GM19455 (cell line): ENCODE results near the gene FLRT3.

Experiments used
- ATAC-seq: cut with Tn5 transposase; IDR thresholded peaks from one replicate; pipeline ENCODE4 v1.9.1; 2021; ENCODE audit not compliant: unreplicated experiment

Gene FLRT3

GRCh38 chr20:14331646-14332045 lies 5.8 kb downstream of the FLRT3 start:
- no peak for ATAC-seq

- no peak for ATAC-seq
Observed at GRCh38 chr20:14319704-14320103, 17.7 kb downstream of the FLRT3 start.

- ATAC-seq = no peak
Observed at GRCh38 chr20:14313341-14314020, 23.9 kb downstream of the FLRT3 start.

DNA sequence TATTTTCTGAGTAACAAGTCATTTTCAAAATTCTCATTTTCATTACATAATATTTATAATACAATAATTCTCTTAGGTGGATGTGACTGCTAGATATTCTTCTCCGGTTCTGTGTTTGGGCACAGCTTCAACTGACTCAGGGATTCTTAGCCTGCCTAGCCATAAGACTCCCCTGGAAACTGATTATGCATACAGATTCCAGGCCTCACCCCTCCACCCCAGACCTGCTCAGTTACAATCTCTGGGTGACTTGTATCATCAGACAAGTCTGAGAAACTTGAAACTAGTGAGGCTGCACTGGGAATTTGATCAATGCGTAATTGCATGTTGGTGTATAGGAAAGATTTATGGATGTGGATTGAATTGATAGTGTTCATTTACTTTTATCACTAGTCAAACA lies 25.4 kb downstream of the FLRT3 start:
- ATAC-seq = no peak

DNA sequence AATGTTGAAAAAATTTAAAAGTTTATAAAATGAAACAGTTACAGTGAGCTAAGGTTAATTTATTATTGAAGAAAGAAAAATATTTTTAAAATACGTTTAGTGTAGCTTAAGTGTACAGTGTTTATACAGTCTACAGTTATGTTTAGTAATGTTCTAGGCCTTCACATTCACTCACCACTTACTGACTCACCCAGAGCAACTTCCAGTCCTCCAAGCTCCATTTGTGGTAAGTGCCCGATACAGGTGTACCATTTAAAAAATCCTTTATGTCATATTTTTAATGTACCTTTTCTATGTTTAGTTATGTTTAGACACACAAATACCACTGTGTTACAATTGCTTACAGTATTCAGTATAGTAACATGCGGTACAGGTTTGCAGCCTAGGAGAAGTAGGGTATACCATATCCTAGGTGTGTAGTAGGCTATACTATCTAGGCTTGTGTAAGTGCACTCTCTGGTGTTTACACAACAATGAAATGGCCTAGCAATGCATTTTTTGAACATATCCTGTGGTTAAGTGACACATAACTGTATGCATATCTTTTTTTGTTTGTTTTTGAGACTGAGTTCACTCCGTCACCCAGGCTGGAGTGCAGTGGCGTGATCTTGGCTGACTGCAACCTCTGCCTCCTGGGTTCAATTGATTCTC lies 26.3 kb downstream of the FLRT3 start:
- ATAC-seq = no peak

DNA sequence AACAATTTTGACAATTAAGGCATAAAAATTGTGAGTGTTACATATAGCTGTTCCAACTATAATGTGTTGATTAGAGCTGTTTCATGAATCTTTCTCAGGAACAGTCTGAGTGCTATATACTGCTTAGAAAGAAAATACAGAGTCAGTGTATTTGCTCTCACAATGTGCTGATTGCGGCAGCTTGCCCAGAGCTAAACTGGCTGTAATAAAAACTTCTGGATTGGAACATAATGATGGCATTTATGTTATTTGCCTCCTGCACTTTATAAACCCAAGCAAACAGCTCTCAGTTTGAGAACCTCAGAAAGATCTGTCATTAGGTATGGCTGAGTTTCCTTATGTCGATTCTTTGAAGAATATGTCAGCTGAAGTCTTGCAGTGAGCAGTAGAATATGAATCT lies 29.5 kb downstream of the FLRT3 start:
- no peak for ATAC-seq

DNA sequence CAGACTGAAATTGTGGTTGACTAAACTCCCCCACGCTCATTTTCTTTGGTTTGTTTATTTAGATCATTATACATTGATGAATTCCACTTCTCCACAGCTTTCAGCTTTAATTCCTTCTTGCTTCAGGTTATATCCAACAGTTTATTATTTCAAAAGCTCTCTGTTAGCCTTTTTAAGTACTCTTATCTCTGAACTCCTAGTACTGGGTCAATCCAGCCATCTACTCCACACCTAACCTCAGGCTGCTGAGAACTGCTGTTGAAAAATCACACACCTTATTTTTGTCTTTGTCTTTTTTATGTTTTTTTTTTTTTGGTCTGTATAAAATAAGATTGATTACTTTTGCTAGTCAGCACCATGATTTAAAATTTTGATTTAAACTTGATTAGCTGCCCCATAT lies 32.9 kb downstream of the FLRT3 start:
- ATAC-seq = no peak

DNA sequence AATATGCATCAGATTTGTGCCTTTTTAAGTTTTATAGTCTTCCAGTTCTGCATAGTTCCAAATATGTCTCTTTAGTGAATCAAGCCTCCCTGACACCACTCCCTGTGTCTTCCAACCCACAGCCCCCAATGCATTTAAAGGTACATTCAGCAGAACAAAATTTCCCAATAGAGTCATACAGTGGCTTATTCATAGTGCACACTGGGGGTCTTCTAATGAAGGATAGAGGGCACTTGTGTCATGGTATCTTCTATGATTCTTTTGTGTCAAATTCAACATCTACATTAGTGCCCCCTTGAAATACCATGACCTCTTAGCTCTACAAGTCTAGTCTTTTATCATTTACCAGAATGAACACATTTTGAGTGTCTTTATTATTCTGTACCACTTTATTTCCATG lies 33.8 kb downstream of the FLRT3 start:
- no peak for ATAC-seq

- ATAC-seq = no peak
Observed at GRCh38 chr20:14303106-14303505, 34.3 kb downstream of the FLRT3 start.

- no peak for ATAC-seq
Observed at GRCh38 chr20:14299831-14300230, 37.6 kb downstream of the FLRT3 start.

GRCh38 chr20:14295770-14296309 lies 41.6 kb downstream of the FLRT3 start:
- ATAC-seq = no peak

GRCh38 chr20:14295238-14295637 lies 42.2 kb downstream of the FLRT3 start:
- ATAC-seq = no peak

GRCh38 chr20:14291502-14291901 lies 45.9 kb downstream of the FLRT3 start:
- no peak for ATAC-seq

DNA sequence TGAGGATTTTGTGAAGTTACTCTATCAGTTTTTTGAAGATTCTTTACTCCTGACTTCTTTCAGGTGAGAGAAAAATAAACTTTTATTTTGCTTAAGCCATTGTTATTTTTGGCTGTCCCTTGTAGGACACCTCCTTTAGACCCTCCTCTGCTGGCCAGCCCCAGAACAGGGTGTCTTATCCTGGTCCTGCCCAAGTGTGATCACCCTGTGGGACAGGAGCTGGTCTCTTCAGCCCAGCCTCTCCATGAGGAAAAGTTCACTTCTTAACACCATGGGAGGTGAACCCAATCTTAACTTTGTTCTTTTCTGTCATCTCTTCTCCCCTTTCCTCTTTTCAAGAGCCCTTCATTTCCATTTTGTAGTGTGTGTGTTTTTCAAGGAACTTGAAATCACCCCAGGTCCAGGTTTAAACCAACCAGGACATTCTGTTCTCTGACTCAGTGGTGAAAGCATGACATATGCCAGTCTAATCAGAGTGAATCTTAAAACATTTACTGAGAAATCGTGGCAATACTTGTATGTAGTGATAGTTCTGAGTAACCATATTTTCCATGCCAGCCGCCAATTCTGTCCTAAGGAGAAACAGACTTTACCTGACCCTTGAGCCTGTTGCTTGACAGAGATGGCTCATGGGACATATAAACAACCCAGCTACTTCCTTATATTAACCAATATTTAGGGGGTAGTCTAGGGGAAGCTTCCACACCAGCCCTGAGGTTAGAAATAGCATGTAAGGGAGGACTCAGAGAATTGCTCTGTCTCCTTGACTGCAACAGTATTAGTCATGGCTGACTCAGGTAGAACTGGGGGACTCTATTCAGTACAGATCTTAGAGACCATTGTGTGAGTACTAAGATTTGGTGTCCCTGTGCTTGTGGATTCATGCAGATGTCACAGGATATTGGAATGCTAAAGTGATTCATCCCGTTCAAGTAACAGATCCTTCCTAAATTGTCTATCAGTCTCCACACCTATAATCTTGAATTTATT lies 48.8 kb downstream of the FLRT3 start:
- ATAC-seq = no peak

DNA sequence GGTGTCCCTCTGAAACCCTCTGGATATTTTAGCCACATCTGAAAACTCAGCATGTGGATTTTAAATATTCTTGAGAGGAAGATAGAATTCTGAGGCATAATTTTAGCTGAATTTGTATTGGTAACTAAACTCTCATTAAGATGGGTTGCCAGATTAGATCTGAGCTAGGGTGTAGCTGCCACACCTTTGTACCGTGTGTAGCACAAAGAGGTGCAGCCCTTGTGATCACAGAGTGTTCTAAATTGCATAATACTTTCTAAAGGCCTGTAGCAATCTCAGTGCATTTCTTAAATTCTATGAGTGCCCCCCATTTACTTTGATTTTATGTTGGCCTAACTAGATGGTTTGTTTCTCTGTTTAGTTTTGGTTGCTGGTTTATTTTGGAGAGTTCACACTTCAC lies 53.0 kb downstream of the FLRT3 start:
- no peak for ATAC-seq

GRCh38 chr20:14282140-14282539 lies 55.3 kb downstream of the FLRT3 start:
- no peak for ATAC-seq
